KOPT-K1 (cell line): ENCODE results near the gene TRPM8.

ENCODE experiments used
- H3K27ac ChIP-seq: fragments of 200-600 bp; sonication (generic); 2 replicates; pipeline ENCODE4 v1.5.1; 2016; ENCODE audit warnings: antibody characterized with exemption, mild to moderate bottlenecking, low read depth, low read length; ENCODE audit not compliant: poor library complexity, severe bottlenecking
- H3K36me3 ChIP-seq: fragments of 200-600 bp; sonication (generic); 2 replicates; pipeline ENCODE4 v1.5.1; 2017; ENCODE audit warnings: antibody characterized with exemption, mild to moderate bottlenecking, low read length, moderate library complexity; ENCODE audit not compliant: insufficient read depth
- H3K9me3 ChIP-seq: fragments of 200-600 bp; sonication (generic); 2 replicates; pipeline ENCODE4 v1.5.1; 2017; ENCODE audit warnings: antibody characterized with exemption, low read length, mild to moderate bottlenecking; ENCODE audit not compliant: insufficient read depth, poor library complexity, severe bottlenecking

Gene TRPM8

DNA sequence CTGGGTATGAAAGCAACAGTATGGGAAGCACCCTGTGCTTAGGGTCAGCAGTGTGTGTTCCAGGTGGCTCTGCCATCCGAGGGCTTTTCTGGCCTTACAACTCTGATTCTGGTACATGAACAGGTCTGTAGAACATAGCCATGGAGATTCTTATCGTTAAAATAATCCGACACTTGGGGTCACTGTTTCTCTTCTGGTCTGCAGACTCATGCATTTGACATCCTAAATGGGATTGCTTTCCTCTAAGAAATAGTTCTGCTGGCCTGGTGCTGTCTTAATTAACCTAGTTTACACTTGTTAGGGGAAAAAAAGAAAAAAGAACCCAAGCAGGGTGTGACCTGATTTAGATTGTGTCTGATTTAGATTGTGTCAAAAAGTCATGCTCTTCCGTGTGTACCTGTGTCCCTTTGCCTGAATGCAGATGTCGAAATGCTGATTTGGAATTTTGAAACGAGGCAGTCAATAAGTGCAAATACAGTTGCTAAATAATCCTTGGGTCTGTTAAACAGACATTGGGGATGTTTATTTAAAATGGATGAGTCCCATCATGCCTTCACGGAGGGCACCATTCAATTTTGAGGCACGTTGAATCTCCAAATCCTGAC is 59.6 kb downstream of the TRPM8 start:
- H3K9me3 ChIP-seq = no peaks in the 10 kb centered on the region
- H3K27ac ChIP-seq = no peak overlapping the region

GRCh38 chr2:233977296-233977837 is 60.2 kb downstream of the TRPM8 start:
- Histone ChIP-seq H3K9me3 (no peaks in the 10 kb centered on the region), H3K36me3 (no peaks in the 10 kb centered on the region), H3K27ac (no peak overlapping the region)

More for the DNA sequence above, 59.6 kb downstream of the TRPM8 start:
- H3K36me3 ChIP-seq = no peaks in the 10 kb centered on the region

GRCh38 chr2:233979748-233980147 is 62.6 kb downstream of the TRPM8 start:
- Histone ChIP-seq H3K36me3 (no peaks in the 10 kb centered on the region), H3K27ac (no peak overlapping the region), H3K9me3 (no peaks in the 10 kb centered on the region)

DNA sequence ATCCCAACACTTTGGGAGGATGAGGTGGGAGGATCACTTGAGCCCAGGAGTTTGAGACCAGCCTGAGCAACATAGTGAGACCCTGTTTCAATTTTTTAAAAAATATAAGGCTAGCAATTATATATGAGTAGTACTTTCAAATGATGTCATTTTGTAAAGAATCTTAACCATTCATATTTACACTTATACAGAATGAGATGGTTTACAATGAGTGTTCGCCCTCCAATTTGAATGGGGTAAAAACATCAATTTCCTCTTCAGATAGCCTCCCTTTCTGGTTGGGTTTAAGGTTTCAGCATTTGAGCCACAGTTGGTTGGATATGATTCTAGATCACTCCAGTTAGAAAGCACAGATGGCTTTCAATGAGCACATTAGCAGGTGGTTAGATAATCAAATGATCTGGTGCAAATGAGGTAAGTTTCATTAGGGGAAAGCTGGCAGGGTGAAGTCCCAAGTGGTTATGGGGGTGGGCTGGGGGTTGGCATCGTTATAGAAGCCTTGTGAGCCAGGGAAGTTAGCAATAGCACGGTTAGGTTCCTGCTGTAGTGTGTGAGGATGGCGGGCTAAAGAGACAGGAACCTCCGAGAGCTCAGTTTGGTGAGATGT is 63.9 kb downstream of the TRPM8 start:
- Histone ChIP-seq H3K9me3 (no peaks in the 10 kb centered on the region), H3K27ac (no peak overlapping the region), H3K36me3 (no peaks in the 10 kb centered on the region)

- no peak overlapping the region for H3K27ac ChIP-seq
- H3K36me3 ChIP-seq = no peaks in the 10 kb centered on the region
- no peaks in the 10 kb centered on the region for H3K9me3 ChIP-seq
Observed at GRCh38 chr2:233981574-233982420, 64.6 kb downstream of the TRPM8 start.

GRCh38 chr2:233982421-233983121 is 65.4 kb downstream of the TRPM8 start:
- no peaks in the 10 kb centered on the region for H3K9me3 ChIP-seq
- no peaks in the 10 kb centered on the region for H3K36me3 ChIP-seq
- H3K27ac ChIP-seq = no peak overlapping the region

DNA sequence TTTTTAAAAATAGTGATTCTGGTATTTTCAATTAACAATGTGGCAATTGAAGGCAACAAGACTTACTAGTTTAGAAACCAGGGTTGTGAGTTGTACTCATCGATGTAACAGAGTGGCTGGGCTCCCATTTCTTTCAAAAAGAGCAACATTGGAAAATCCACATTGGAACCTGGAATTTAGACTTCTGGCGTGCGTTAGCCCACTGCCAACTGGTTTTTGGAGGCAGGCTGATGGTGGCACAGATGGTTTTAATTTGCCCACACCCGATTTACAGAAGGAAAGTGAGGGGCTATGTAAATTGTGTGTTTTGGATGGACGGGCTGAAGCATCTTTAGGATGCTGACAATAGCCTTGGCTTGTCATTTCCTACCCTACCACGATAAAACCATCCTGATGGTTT is 66.3 kb downstream of the TRPM8 start:
- Histone ChIP-seq H3K27ac (no peak overlapping the region), H3K36me3 (no peaks in the 10 kb centered on the region), H3K9me3 (no peaks in the 10 kb centered on the region)

- Histone ChIP-seq H3K9me3 (no peaks in the 10 kb centered on the region), H3K27ac (no peak overlapping the region), H3K36me3 (no peaks in the 10 kb centered on the region)
Observed at GRCh38 chr2:233988581-233988980, 71.4 kb downstream of the TRPM8 start.

DNA sequence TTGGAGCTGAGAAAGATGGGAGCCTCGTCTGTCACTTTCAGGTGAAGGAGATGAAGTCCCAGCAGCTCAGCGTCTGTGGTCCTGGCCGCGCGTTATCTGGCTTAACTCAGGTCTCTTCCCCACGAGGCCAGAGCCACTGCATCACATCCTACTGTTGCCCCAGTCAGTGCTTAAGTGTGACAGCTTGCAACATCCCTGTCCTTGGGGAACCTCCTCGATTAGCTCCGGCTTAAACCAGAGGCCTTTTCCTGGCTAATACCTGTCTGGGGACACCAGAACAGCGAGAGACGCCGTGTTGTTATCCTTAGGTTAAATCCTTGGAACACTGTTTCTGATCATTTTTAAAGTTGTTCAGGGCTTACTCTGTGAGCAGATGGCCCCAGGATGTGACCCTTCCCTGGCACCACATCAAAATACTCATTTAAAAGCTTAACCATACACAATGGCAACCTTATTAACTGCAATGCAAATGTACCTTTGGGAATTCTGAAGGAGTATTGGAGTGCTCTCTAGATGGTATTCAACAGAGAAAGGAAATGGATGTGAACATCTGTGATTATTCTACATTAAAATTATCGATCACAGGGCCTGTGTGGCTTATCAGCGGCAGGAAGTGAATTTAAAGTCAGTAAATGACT is 72.2 kb downstream of the TRPM8 start:
- no peaks in the 10 kb centered on the region for H3K36me3 ChIP-seq
- no peak overlapping the region for H3K27ac ChIP-seq
- H3K9me3 ChIP-seq = no peaks in the 10 kb centered on the region

DNA sequence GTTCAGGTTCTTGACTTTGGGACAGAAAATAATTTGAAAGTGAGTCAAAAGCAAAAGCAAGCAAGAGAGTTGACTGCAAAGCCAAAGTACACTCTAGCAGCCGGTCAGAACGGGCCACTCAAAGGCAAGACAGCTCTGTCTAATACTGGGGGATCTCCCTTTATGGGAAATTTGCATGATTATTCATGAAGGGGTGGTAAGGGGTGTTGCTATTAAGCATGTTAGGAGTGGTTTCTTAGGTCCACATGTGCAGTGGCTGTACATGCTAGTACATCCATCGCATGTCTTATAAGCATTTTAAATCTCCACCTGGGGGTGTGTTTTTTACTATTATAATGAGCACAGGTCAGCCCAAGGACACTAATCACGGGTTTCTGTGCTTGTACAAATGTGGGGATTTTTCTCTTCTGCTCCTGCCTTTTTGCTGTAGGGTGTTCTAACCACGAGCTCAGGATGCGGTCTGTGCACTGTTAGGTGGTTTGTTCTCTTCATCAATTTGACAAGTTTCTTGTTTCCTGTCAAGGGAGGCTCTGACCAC is 73.2 kb downstream of the TRPM8 start:
- Histone ChIP-seq H3K27ac (no peak overlapping the region), H3K9me3 (no peaks in the 10 kb centered on the region), H3K36me3 (no peaks in the 10 kb centered on the region)

DNA sequence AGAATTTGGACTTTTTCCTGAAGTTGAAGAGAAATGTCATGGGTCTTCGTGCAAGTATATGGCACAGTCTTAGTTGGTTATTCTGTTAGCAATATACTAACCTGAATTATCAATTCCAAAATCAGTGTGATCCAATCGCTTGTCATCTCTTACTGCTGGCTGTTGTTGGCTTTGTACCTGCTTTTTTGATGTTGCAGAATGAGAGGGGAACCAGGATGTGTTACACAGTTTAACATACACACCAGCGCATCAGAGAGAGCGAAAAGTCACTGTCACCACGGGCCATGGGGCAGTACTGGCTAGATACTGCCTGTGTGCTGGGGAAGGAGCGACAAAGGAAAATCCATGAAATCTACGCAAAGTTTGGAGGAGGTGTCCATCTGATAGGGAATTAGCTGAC is 74.0 kb downstream of the TRPM8 start:
- Histone ChIP-seq H3K36me3 (no peaks in the 10 kb centered on the region), H3K9me3 (no peaks in the 10 kb centered on the region), H3K27ac (no peak overlapping the region)

- Histone ChIP-seq H3K9me3 (no peaks in the 10 kb centered on the region), H3K27ac (no peak overlapping the region), H3K36me3 (no peaks in the 10 kb centered on the region)
Observed at GRCh38 chr2:233992513-233993217, 75.5 kb downstream of the TRPM8 start.

DNA sequence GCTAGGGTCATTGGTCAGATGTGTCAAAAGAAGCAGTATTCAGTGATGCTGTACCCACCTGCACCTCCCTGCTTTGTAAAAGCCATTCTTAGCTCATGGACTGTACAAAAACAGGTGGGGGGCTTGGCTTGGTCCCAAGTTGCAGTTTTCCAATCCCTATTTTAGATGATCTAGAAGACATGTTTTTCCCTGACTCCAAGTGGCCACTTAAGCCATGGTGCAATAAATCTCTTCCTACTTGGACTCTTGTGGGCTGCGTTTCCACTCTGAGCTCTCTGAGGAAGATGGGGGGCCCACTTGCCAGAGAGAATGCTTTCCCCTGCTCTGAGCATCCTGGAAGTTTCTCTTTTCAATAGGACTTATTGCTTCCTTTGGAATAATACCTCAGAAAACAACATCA is 76.3 kb downstream of the TRPM8 start:
- Histone ChIP-seq H3K36me3 (no peaks in the 10 kb centered on the region), H3K27ac (no peak overlapping the region), H3K9me3 (no peaks in the 10 kb centered on the region)

GRCh38 chr2:233994151-233994550 is 77.0 kb downstream of the TRPM8 start:
- Histone ChIP-seq H3K36me3 (no peaks in the 10 kb centered on the region), H3K27ac (no peak overlapping the region), H3K9me3 (no peaks in the 10 kb centered on the region)
